Measurements from ENCODE around the gene ZNF506.
"Not testable (repeated sequence)": the region's sequence is repeated elsewhere in the genome, so short reads cannot be mapped to it uniquely, and the experiment has no call there.

Gene ZNF506

DNA sequence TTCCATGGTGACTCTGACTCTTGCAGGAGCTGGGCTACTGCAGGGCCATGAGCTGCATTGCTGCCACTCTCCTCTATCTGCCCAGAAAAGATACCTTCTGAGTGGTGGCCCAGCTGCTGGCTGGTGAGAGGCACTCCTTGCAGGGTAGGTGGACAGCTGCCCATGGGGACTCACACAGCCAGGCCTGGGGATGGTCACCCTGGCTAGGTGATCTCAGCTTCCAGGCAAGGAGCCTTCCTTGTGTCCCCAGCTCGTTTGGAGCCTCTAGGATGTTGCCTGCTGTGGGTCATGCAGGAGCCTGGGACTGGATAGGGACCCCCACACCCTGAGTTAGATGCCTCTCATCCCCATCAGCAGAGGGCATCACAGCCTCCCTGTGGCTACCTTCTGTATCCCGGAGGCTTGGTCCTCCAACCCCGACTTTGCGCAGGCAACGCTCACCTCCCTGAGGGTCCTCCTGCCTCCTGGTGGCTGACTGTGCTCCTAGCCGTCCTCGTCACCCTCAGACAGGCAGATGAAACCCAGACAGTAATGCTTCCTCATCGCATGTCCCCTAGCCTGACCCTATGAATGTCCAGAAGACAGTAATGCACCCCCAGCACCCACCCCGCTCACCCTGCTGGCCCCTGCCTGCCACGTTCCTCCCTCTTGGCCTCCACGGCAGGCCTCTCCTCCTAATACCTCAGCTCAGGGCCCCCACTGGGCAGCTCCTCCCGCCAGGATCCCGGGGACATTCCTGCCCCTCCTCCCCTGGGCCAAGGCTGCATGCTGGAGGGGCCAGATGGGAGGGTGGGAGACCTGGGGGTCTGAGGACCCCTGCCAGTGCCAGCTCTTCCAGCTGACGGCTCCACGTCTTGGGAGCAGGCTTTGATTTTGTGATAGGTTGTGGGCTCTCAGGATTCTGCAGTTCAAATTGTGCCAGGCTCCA is 75.0 kb downstream of the ZNF506 start:
- Histone ChIP-seq H3K36me3 (ENCODE audit: control insufficient read depth in 1 of 2, insufficient read depth in 2 of 2, low read length in 2 of 2) (no peaks in the 10 kb centered on the region), H3K9ac (ENCODE audit: low read depth in 1 of 2, low read length in 2 of 2) (no peak overlapping the region), H3K4me1 (ENCODE audit: control insufficient read depth in 1 of 2, insufficient read depth in 2 of 2, low read length in 2 of 2) (no peaks in the 10 kb centered on the region), H3K27ac (ENCODE audit: low read depth, low read length) (no peak overlapping the region), H3K27me3 (ENCODE audit: control insufficient read depth in 1 of 2, insufficient read depth in 2 of 2, low read length in 2 of 2) (no peaks in the 10 kb centered on the region), H3K4me3 (ENCODE audit: low read depth in 1 of 2, low read length in 2 of 2) (no peak overlapping the region), H3K9me3 (ENCODE audit: control insufficient read depth in 1 of 2, low read length in 2 of 2) (peaks cover 0 to 15% of the 10 kb centered on the region in 2 donors)

GRCh38 chr19:19745496-19746285 is 75.9 kb downstream of the ZNF506 start:
- no peak overlapping the region for H3K4me3 ChIP-seq (ENCODE audit: low read depth in 1 of 2, low read length in 2 of 2)
- H3K9ac ChIP-seq (ENCODE audit: low read depth in 1 of 2, low read length in 2 of 2), result no peak overlapping the region
- no peaks in the 10 kb centered on the region for H3K27me3 ChIP-seq (ENCODE audit: control insufficient read depth in 1 of 2, insufficient read depth in 2 of 2, low read length in 2 of 2)
- no peak overlapping the region for H3K27ac ChIP-seq (ENCODE audit: low read depth, low read length)
- H3K9me3 ChIP-seq (ENCODE audit: control insufficient read depth in 1 of 2, low read length in 2 of 2), result peaks cover 0 to 7% of the 10 kb centered on the region in 2 donors
- no peaks in the 10 kb centered on the region for H3K36me3 ChIP-seq (ENCODE audit: control insufficient read depth in 1 of 2, insufficient read depth in 2 of 2, low read length in 2 of 2)
- no peaks in the 10 kb centered on the region for H3K4me1 ChIP-seq (ENCODE audit: control insufficient read depth in 1 of 2, insufficient read depth in 2 of 2, low read length in 2 of 2)

GRCh38 chr19:19744641-19745040 is 76.9 kb downstream of the ZNF506 start:
- Histone ChIP-seq H3K27ac (ENCODE audit: low read depth, low read length) (no peak overlapping the region), H3K9ac (ENCODE audit: low read depth in 1 of 2, low read length in 2 of 2) (no peak overlapping the region), H3K9me3 (ENCODE audit: control insufficient read depth in 1 of 2, low read length in 2 of 2) (peaks cover 0 to 7% of the 10 kb centered on the region in 2 donors), H3K27me3 (ENCODE audit: control insufficient read depth in 1 of 2, insufficient read depth in 2 of 2, low read length in 2 of 2) (no peaks in the 10 kb centered on the region), H3K4me1 (ENCODE audit: control insufficient read depth in 1 of 2, insufficient read depth in 2 of 2, low read length in 2 of 2) (no peaks in the 10 kb centered on the region), H3K4me3 (ENCODE audit: low read depth in 1 of 2, low read length in 2 of 2) (no peak overlapping the region), H3K36me3 (ENCODE audit: control insufficient read depth in 1 of 2, insufficient read depth in 2 of 2, low read length in 2 of 2) (no peaks in the 10 kb centered on the region)

DNA sequence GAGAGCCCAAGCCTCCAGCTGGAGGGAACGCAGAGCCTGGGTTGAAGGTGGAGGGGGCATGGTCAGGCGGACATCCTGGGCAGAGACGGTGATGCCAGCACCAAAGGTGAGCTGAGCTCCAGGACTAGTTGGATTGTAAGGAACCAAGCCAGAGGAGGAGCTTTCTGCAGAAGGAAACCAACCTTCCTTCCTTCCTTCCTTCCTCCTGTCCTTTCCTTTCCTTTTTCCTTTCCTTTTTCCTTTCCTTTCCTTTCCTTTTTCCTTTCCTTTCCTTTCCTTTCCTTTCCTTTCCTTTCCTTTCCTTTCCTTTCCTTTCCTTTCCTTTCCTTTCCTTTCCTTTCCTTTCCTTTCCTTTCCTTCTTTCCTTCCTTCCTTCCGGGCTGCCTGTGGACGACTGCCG is 77.6 kb downstream of the ZNF506 start:
- not testable (repeated sequence) for H3K4me3 ChIP-seq (ENCODE audit: low read depth in 1 of 2, low read length in 2 of 2); H3K27ac ChIP-seq (ENCODE audit: low read depth, low read length); H3K9me3 ChIP-seq (ENCODE audit: control insufficient read depth in 1 of 2, low read length in 2 of 2); H3K4me1 ChIP-seq (ENCODE audit: control insufficient read depth in 1 of 2, insufficient read depth in 2 of 2, low read length in 2 of 2); H3K27me3 ChIP-seq (ENCODE audit: control insufficient read depth in 1 of 2, insufficient read depth in 2 of 2, low read length in 2 of 2); H3K9ac ChIP-seq (ENCODE audit: low read depth in 1 of 2, low read length in 2 of 2); H3K36me3 ChIP-seq (ENCODE audit: control insufficient read depth in 1 of 2, insufficient read depth in 2 of 2, low read length in 2 of 2)

GRCh38 chr19:19743176-19743575 is 78.4 kb downstream of the ZNF506 start:
- Histone ChIP-seq H3K27me3 (ENCODE audit: control insufficient read depth in 1 of 2, insufficient read depth in 2 of 2, low read length in 2 of 2) (no peaks in the 10 kb centered on the region), H3K36me3 (ENCODE audit: control insufficient read depth in 1 of 2, insufficient read depth in 2 of 2, low read length in 2 of 2) (no peaks in the 10 kb centered on the region), H3K9me3 (ENCODE audit: control insufficient read depth in 1 of 2, low read length in 2 of 2) (peaks cover 0 to 7% of the 10 kb centered on the region in 2 donors)

GRCh38 chr19:19742773-19743172 is 78.8 kb downstream of the ZNF506 start:
- no peak overlapping the region for H3K4me3 ChIP-seq (ENCODE audit: low read depth in 1 of 2, low read length in 2 of 2)
- peaks cover 0 to 7% of the 10 kb centered on the region in 2 donors for H3K9me3 ChIP-seq (ENCODE audit: control insufficient read depth in 1 of 2, low read length in 2 of 2)
- no peaks in the 10 kb centered on the region for H3K4me1 ChIP-seq (ENCODE audit: control insufficient read depth in 1 of 2, insufficient read depth in 2 of 2, low read length in 2 of 2)
- H3K27ac ChIP-seq (ENCODE audit: low read depth, low read length), result no peak overlapping the region
- H3K36me3 ChIP-seq (ENCODE audit: control insufficient read depth in 1 of 2, insufficient read depth in 2 of 2, low read length in 2 of 2), result no peaks in the 10 kb centered on the region
- H3K9ac ChIP-seq (ENCODE audit: low read depth in 1 of 2, low read length in 2 of 2), result no peak overlapping the region
- no peaks in the 10 kb centered on the region for H3K27me3 ChIP-seq (ENCODE audit: control insufficient read depth in 1 of 2, insufficient read depth in 2 of 2, low read length in 2 of 2)

More at GRCh38 chr19:19743176-19743575, 78.4 kb downstream of the ZNF506 start:
- Histone ChIP-seq H3K27ac (ENCODE audit: low read depth, low read length) (no peak overlapping the region), H3K4me3 (ENCODE audit: low read depth in 1 of 2, low read length in 2 of 2) (no peak overlapping the region), H3K9ac (ENCODE audit: low read depth in 1 of 2, low read length in 2 of 2) (no peak overlapping the region), H3K4me1 (ENCODE audit: control insufficient read depth in 1 of 2, insufficient read depth in 2 of 2, low read length in 2 of 2) (no peaks in the 10 kb centered on the region)

All from duodenal mucosa (tissue), 2 donors.